HCT116 (cell line): Measurements from ENCODE around the gene FKBP1A. TPM values are rescaled to one million over a fixed set of nuclear protein-coding genes. Genes with fewer than 3 reads are reported as not detected.

Source experiments
- ATAC-seq: fragments of 200-7000 bp; cut with Tn5 transposase; 2 replicates; pipeline ENCODE4 v1.9.1; 2020; ENCODE audit warnings: mild to moderate bottlenecking, moderate library complexity
- BruUV-seq: library from RNA; stranded (reverse); fragments of 400-500 nt; replicated peaks from 2 replicates; lab custom pipeline; 2021; lab: Mats Ljungman, UMichigan
- CTCF ChIA-PET: fragments of 300-600 bp; sonication (Branson Sonifier 250); formaldehyde crosslinking; loops from one replicate; lab custom pipeline; 2021; ENCODE audit warnings: antibody characterized with exemption; lab: Charles Lee
- POLR2A ChIA-PET: fragments of 300-600, 350-600 bp; sonication (Branson Sonifier 250); formaldehyde crosslinking; loops from one replicate; lab custom pipeline; 2021; ENCODE audit warnings: antibody characterized with exemption; lab: Charles Lee
- RAD21 ChIA-PET, 2 experiments: fragments of 300-600 bp; sonication (Branson Sonifier 250); formaldehyde crosslinking; loops; one replicate each; lab custom pipeline; 2023; ENCODE audit warnings: low total read pairs in 2 of 2; ENCODE audit not compliant: uncharacterized antibody in 2 of 2, unreplicated experiment in 2 of 2, low non-redundant PET in 1 of 2; lab: Charles Lee
- DNase-seq: peaks from one replicate; pipeline ENCODE4 v3.0.0-alpha.2; 2010; ENCODE audit warnings: low read depth, low spot score
- H2AFZ ChIP-seq: fragments of 200-600 bp; shearing (Covaris generic), sonication (generic); 2 replicates; pipeline ENCODE4 v1.6.1; 2017; ENCODE audit warnings: low read depth, mixed run types, mixed read lengths, antibody characterized with exemption, low read length; ENCODE audit not compliant: poor library complexity, severe bottlenecking
- H3K27ac ChIP-seq: 2 replicates; pipeline ENCODE4 v1.5.1; 2012; ENCODE audit warnings: low read depth, low read length
- H3K27me3 ChIP-seq: fragments of 200-600 bp; sonication (generic); 2 replicates; pipeline ENCODE4 v1.6.1; 2016; ENCODE audit warnings: mixed run types, low read length, mixed read lengths; ENCODE audit not compliant: insufficient read depth
- H3K36me3 ChIP-seq, 2 experiments: fragments of 200-500 bp in 1 of 2; fragments of 200-600 bp in 1 of 2; sonication (Bioruptor generic) in 1 of 2; sonication (generic) in 1 of 2; 2 replicates each; pipeline versions ENCODE4 v1.5.1 to v1.6.1; 2014 to 2016; ENCODE audit warnings: low read length in 2 of 2, inconsistent platforms in 1 of 2, mixed read lengths in 1 of 2, mixed run types in 1 of 2; ENCODE audit not compliant: insufficient read depth in 2 of 2, control insufficient read depth in 1 of 2
- H3K4me1 ChIP-seq, 2 experiments: fragments of 200-600 bp in 1 of 2; sonication (generic) in 1 of 2; 2 replicates each; pipeline versions ENCODE4 v1.5.1 to v1.6.1; 2012 to 2017; ENCODE audit warnings: low read length in 2 of 2, inconsistent platforms in 1 of 2, mild to moderate bottlenecking in 1 of 2, mixed read lengths in 1 of 2, mixed run types in 1 of 2, moderate library complexity in 1 of 2; ENCODE audit not compliant: insufficient read depth in 2 of 2, control insufficient read depth in 1 of 2
- H3K4me2 ChIP-seq: fragments of 200-600 bp; sonication (generic); 2 replicates; pipeline ENCODE4 v1.6.1; 2017; ENCODE audit warnings: mixed run types, low read length, mixed read lengths
- H3K4me3 ChIP-seq, 2 experiments: fragments of 200-600 bp in 1 of 2; sonication (generic) in 1 of 2; replicated peaks in 1 of 2; 2 replicates each; pipeline ENCODE4 v1.5.1; 2011 to 2016; ENCODE audit warnings: low read length in 2 of 2, control low read depth in 1 of 2, low read depth in 1 of 2, mild to moderate bottlenecking in 1 of 2, mixed read lengths in 1 of 2, mixed run types in 1 of 2
- H3K79me2 ChIP-seq: fragments of 200-600 bp; sonication (generic); 2 replicates; pipeline ENCODE4 v1.6.1; 2017; ENCODE audit warnings: mild to moderate bottlenecking, mixed run types, low read length, moderate library complexity, mixed read lengths; ENCODE audit not compliant: insufficient read depth
- H3K9ac ChIP-seq: fragments of 200-600 bp; sonication (generic); 2 replicates; pipeline ENCODE4 v1.6.1; 2016; ENCODE audit warnings: low read length, mixed read lengths
- H3K9me2 ChIP-seq: fragments of 200-600 bp; sonication (generic), shearing (Covaris generic); 2 replicates; pipeline ENCODE4 v1.6.1; 2017; ENCODE audit warnings: mixed run types, mild to moderate bottlenecking, moderate library complexity; ENCODE audit not compliant: insufficient read depth
- H3K9me3 ChIP-seq, 2 experiments: fragments of 200-500 bp in 1 of 2; fragments of 200-600 bp in 1 of 2; sonication (Bioruptor generic) in 1 of 2; sonication (generic) in 1 of 2; 2 replicates each; pipeline ENCODE4 v1.6.1; 2014 to 2017; ENCODE audit warnings: low read length in 2 of 2, mixed read lengths in 2 of 2, inconsistent platforms in 1 of 2, low read depth in 1 of 2, mild to moderate bottlenecking in 1 of 2, mixed run types in 1 of 2, moderate library complexity in 1 of 2; ENCODE audit not compliant: control insufficient read depth in 1 of 2, insufficient read depth in 1 of 2
- H4K20me1 ChIP-seq: fragments of 200-600 bp; sonication (generic), shearing (Covaris generic); 2 replicates; pipeline ENCODE4 v1.6.1; 2017; ENCODE audit warnings: mixed run types, mild to moderate bottlenecking, moderate library complexity; ENCODE audit not compliant: insufficient read depth
- CEBPB ChIP-seq: IDR thresholded peaks from 2 replicates; pipeline ENCODE4 v1.6.1; 2012; ENCODE audit warnings: low read depth
- CTCF ChIP-seq, 3 experiments: fragments of 200-600 bp in 1 of 3; sonication (generic) in 1 of 3; IDR thresholded peaks in 2 of 3; conservative IDR thresholded peaks in 1 of 3; 2 replicates each; pipeline ENCODE4 v1.5.1; 2012 to 2017; ENCODE audit warnings: low read depth in 2 of 3, low read length in 2 of 3, antibody characterized with exemption in 1 of 3, borderline replicate concordance in 1 of 3, control low read depth in 1 of 3, mild to moderate bottlenecking in 1 of 3, mixed read lengths in 1 of 3, mixed run types in 1 of 3, moderate library complexity in 1 of 3; ENCODE audit not compliant: insufficient read depth in 1 of 3
- EGR1 ChIP-seq: IDR thresholded peaks from 2 replicates; pipeline ENCODE4 v1.6.1; 2012; ENCODE audit warnings: low read depth
- EZH2 ChIP-seq: fragments of 200-600 bp; sonication (generic); IDR thresholded peaks from 2 replicates; pipeline ENCODE4 v1.6.1; 2017; ENCODE audit warnings: antibody characterized with exemption, mixed run types
- MAX ChIP-seq: IDR thresholded peaks from 2 replicates; pipeline ENCODE4 v1.6.1; 2012
- SP1 ChIP-seq: IDR thresholded peaks from 2 replicates; pipeline ENCODE4 v1.6.1; 2012; ENCODE audit warnings: low read depth
- TCF7L2 ChIP-seq: IDR thresholded peaks from 2 replicates; pipeline ENCODE4 v1.7.0; 2011; ENCODE audit warnings: borderline replicate concordance, inconsistent platforms; ENCODE audit not compliant: insufficient read depth, insufficient read length; ENCODE audit errors: extremely low read depth
- ZBTB33 ChIP-seq: IDR thresholded peaks from 2 replicates; pipeline ENCODE4 v1.6.1; 2011; ENCODE audit warnings: mild to moderate bottlenecking, low read length, moderate library complexity; ENCODE audit not compliant: insufficient replicate concordance; ENCODE audit errors: extremely low read depth
- intact Hi-C: fragments of 100-400 bp; cut with micrococcal nuclease; formaldehyde crosslinking; loops from 2 replicates; pipeline ENCODE4 v1.10.0; 2022
- total RNA-seq: library from RNA; stranded (reverse); gene quantifications from one replicate; pipeline ENCODE4 v1.2.1, GENCODE V29; 2021; ENCODE audit not compliant: unreplicated experiment

FKBP1A gene
- total RNA-seq, 1 experiment from 2014 or later, result 259 TPM

- BruUV-seq, result no TSS peak
- DNase-seq (no peak), ATAC-seq (no peak)
- TF ChIP-seq TCF7L2 (no peak), MAX (no peak), EGR1 (no peak), ZBTB33 (no peak), SP1 (no peak)
- Histone ChIP-seq H3K4me3 (no peak overlapping the region), H3K9me2 (no peaks in the 10 kb centered on the region), H3K4me1 (no peaks in the 10 kb centered on the region), H3K36me3 (peaks cover 6 to 15% of the 10 kb centered on the region in 2 experiments), H4K20me1 (peaks cover 5% of the 10 kb centered on the region; the same call in 1 of the 2 replicates), H2AFZ (no peak overlapping the region), H3K79me2 (peaks cover 31% of the 10 kb centered on the region), H3K27me3 (no peaks in the 10 kb centered on the region), H3K27ac (no peak overlapping the region), H3K9ac (no peak overlapping the region), H3K9me3 (no peaks in the 10 kb centered on the region), H3K4me2 (no peak overlapping the region)
- POLR2A ChIA-PET, result no interaction called here
- RAD21 ChIA-PET, result no interaction called here
- CTCF ChIA-PET, result no interaction called here
- intact Hi-C loops, result no loop called here
Observed at GRCh38 chr20:1362484-1362883, 30.4 kb downstream of the FKBP1A start.

GRCh38 chr20:1360094-1360846 is 32.6 kb downstream of the FKBP1A start:
- DNase-seq (no peak), ATAC-seq (no peak)
- Histone ChIP-seq H4K20me1 (0 out of 2 replicates have a peak, but pooled peaks cover 3% of the 10 kb centered on the region), H3K4me3 (no peak overlapping the region), H3K36me3 (peaks cover 6 to 13% of the 10 kb centered on the region in 2 experiments), H3K27ac (no peak overlapping the region), H3K4me1 (no peaks in the 10 kb centered on the region), H3K9me3 (no peaks in the 10 kb centered on the region), H3K9ac (no peak overlapping the region), H2AFZ (no peak overlapping the region), H3K27me3 (no peaks in the 10 kb centered on the region), H3K4me2 (no peak overlapping the region), H3K79me2 (peaks cover 35% of the 10 kb centered on the region), H3K9me2 (no peaks in the 10 kb centered on the region)
- TF ChIP-seq EZH2 (no peak), CEBPB (no peak), CTCF (IDR thresholded peaks at IDR 0.05 in 2 of 3, conservative IDR thresholded peaks at IDR 0.05 in 1 of 3; ENCODE audit: borderline replicate concordance in 1 of 3, insufficient read depth in 1 of 3, low read depth in 2 of 3, low read length in 2 of 3) (peak in 2 of 3 experiments; percentile 18 to 20; a peak in 1 of 6 replicates)
- ChIA-PET CTCF (no interaction called here), RAD21 (no interaction called here), POLR2A (no interaction called here)
- intact Hi-C loops, result no loop called here
- no TSS peak for BruUV-seq
